GM12878 (cell line): ENCODE results near the gene EPHA4.

ENCODE experiments used
- ATF3 ChIP-seq: IDR thresholded peaks from 2 replicates; pipeline ENCODE4 v1.6.1; 2011; ENCODE audit warnings: low read depth, mild to moderate bottlenecking, low read length, moderate library complexity, borderline replicate concordance; ENCODE audit errors: extremely low read depth
- BRCA1 ChIP-seq: IDR thresholded peaks from 2 replicates; pipeline ENCODE4 v1.6.1; 2011; ENCODE audit warnings: low read depth, low read length, improper control_type of control experiment
- CTCF ChIP-seq, 3 experiments: IDR thresholded peaks in 2 of 3; conservative IDR thresholded peaks in 1 of 3; 2 replicates each; pipeline ENCODE4 v1.5.1; 2011; ENCODE audit warnings: low read depth in 3 of 3, low read length in 3 of 3, mild to moderate bottlenecking in 3 of 3, control low read depth in 2 of 3, moderate library complexity in 2 of 3, inconsistent platforms in 1 of 3, mixed read lengths in 1 of 3; ENCODE audit not compliant: control insufficient read depth in 2 of 3, insufficient read depth in 1 of 3; ENCODE audit errors: extremely low read depth in 1 of 3
- HDAC2 ChIP-seq: fragments of 200-600 bp; sonication (generic); IDR thresholded peaks from 2 replicates; pipeline ENCODE4 v1.6.1; 2017
- HDAC6 ChIP-seq: fragments of 200-600 bp; sonication (generic); IDR thresholded peaks from one replicate; pipeline ENCODE4 v1.8.0; 2017; ENCODE audit warnings: antibody characterized with exemption; ENCODE audit not compliant: unreplicated experiment
- POLR2A ChIP-seq: IDR thresholded peaks from 2 replicates; pipeline ENCODE4 v1.6.1; 2011; ENCODE audit warnings: low read depth, mild to moderate bottlenecking, low read length
- POLR2AphosphoS5 ChIP-seq: IDR thresholded peaks from 2 replicates; pipeline ENCODE4 v1.6.1; 2011; ENCODE audit warnings: mild to moderate bottlenecking, low read length, inconsistent platforms
- RBBP5 ChIP-seq: fragments of 200-600 bp; sonication (generic); conservative IDR thresholded peaks from 2 replicates; pipeline ENCODE4 v1.6.1; 2016
- REST ChIP-seq: IDR thresholded peaks from 2 replicates; pipeline ENCODE4 v1.6.1; 2012; ENCODE audit warnings: mild to moderate bottlenecking, low read depth, low read length
- SUZ12 ChIP-seq: fragments of 200-600 bp; sonication (generic); IDR thresholded peaks from one replicate; pipeline ENCODE4 v1.6.1; 2018; ENCODE audit warnings: antibody characterized with exemption, mild to moderate bottlenecking; ENCODE audit not compliant: unreplicated experiment
- TARDBP ChIP-seq: IDR thresholded peaks from 2 replicates; pipeline ENCODE4 v1.6.1; 2016; ENCODE audit warnings: borderline replicate concordance
- ZNF217 ChIP-seq: fragments of 450-650 bp; IDR thresholded peaks from 2 replicates; pipeline ENCODE4 v1.6.1; 2017; ENCODE audit warnings: antibody characterized with exemption, mild to moderate bottlenecking
- ZNF592 ChIP-seq: fragments of 450-650 bp; IDR thresholded peaks from 2 replicates; pipeline ENCODE4 v1.6.1; 2017; ENCODE audit warnings: mild to moderate bottlenecking, moderate library complexity

GRCh38 chr2:221399183-221399582 is 172.9 kb downstream of the EPHA4 start:
- TF ChIP-seq ATF3 (no peak), POLR2A (no peak), TARDBP (no peak), SUZ12 (no peak), RBBP5 (no peak), HDAC2 (no peak), ZNF592 (no peak), CTCF (IDR thresholded peaks at IDR 0.05 in 2 of 3, conservative IDR thresholded peaks at IDR 0.05 in 1 of 3; ENCODE audit: control insufficient read depth in 2 of 3, extremely low read depth in 1 of 3, insufficient read depth in 1 of 3, low read depth in 3 of 3, low read length in 3 of 3) (no peak), REST (no peak), POLR2AphosphoS5 (no peak), BRCA1 (no peak), ZNF217 (no peak), HDAC6 (no peak)
